ENCODE results near the gene VWA8. TPM values are rescaled to one million over a fixed set of nuclear protein-coding genes. Genes with fewer than 3 reads are reported as not detected.
"Not testable (repeated sequence)": the region's sequence is repeated elsewhere in the genome, so short reads cannot be mapped to it uniquely, and the experiment has no call there.

The VWA8 gene
- polyA plus RNA-seq, 1 donor, result 11.6 TPM

DNA sequence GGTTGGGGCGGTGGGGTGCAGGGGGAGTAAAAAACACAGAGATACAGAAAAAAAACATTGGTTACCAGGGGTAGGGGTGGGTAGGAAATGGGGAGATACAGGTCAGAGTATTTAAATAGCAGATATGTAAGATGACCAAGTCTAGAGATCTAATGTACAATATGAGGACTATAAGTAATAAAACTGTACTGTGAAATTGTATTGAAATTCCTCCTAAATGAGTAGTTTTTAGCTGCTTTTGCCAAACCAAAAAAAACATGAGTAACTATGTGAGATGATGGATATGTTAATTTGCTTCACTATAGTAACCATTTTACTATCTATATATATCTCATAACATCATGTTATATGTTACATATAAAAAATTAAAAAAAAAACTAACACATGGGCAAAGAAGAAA lies 29.6 kb downstream of the VWA8 start:
- H3K9me3 ChIP-seq (ENCODE audit: control insufficient read depth, low read depth, low read length), result peaks cover 3% of the 10 kb centered on the region
- no CpG with 5 or more reads among the region's 1 CpG for WGBS (ENCODE audit: insufficient coverage, low lambda C conversion rate)
- no peak for DNase-seq

DNA sequence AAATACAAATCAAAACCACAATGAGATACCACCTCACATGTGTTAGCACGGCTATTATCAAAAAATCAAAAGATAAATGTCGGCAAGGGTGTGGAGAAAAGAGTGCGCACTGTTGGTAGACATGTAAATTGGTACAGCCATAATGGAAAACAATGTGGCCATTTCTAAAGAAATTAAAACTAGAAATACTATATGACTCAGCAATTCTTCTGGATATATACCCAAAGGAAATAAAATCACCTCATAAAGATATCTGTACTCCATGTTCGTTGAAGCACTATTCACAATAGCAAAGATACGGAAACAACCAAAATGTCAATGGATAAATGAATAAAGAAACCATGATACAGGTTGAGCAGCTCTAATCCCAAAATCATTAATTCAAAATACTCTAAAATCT lies 30.8 kb downstream of the VWA8 start:
- Histone ChIP-seq H3K27me3 (ENCODE audit: control insufficient read depth, insufficient read depth, low read length) (no peaks in the 10 kb centered on the region), H3K4me3 (ENCODE audit: low read length) (no peak overlapping the region), H3K9me3 (ENCODE audit: control insufficient read depth, low read depth, low read length) (peaks cover 7% of the 10 kb centered on the region), H3K36me3 (ENCODE audit: control insufficient read depth, insufficient read depth, low read length) (peaks cover 12% of the 10 kb centered on the region), H3K27ac (ENCODE audit: low read length) (no peak overlapping the region), H3K4me1 (ENCODE audit: control insufficient read depth, insufficient read depth, low read length) (no peaks in the 10 kb centered on the region)
- WGBS (ENCODE audit: insufficient coverage, low lambda C conversion rate), result 100% methylated on average over 3 of the region's 5 CpGs
- DNase-seq, result no peak

More for the DNA sequence above, 29.6 kb downstream of the VWA8 start:
- Histone ChIP-seq H3K27me3 (ENCODE audit: control insufficient read depth, insufficient read depth, low read length) (no peaks in the 10 kb centered on the region), H3K36me3 (ENCODE audit: control insufficient read depth, insufficient read depth, low read length) (peaks cover 7% of the 10 kb centered on the region), H3K27ac (ENCODE audit: low read length) (no peak overlapping the region), H3K4me3 (ENCODE audit: low read length) (no peak overlapping the region), H3K4me1 (ENCODE audit: control insufficient read depth, insufficient read depth, low read length) (no peaks in the 10 kb centered on the region)

DNA sequence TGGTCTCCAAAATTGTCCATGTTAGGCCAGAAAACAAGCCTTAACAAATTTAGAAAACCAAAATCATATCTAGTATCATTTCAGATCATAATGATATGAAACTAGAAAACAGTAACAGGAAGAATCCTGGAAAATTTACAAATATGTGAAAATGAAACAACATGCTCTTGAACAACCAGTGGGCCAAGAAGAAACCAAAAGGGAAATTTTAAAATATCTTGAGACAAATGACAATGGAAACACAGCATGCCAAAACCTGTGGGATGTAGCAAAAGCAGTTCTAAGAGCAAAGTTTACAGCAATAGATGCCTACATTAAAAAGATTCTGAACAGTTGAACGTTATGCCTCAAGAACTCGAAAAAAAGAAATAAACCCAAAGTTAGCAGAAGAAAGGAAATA lies 32.6 kb downstream of the VWA8 start:
- DNase-seq, result no peak
- Histone ChIP-seq H3K9me3 (ENCODE audit: control insufficient read depth, low read depth, low read length) (peaks cover 18% of the 10 kb centered on the region), H3K4me3 (ENCODE audit: low read length) (no peak overlapping the region), H3K4me1 (ENCODE audit: control insufficient read depth, insufficient read depth, low read length) (no peaks in the 10 kb centered on the region), H3K27me3 (ENCODE audit: control insufficient read depth, insufficient read depth, low read length) (no peaks in the 10 kb centered on the region), H3K36me3 (ENCODE audit: control insufficient read depth, insufficient read depth, low read length) (peaks cover 12% of the 10 kb centered on the region), H3K27ac (ENCODE audit: low read length) (no peak overlapping the region)
- 89% methylated on average over 2 of the region's 2 CpGs for WGBS (ENCODE audit: insufficient coverage, low lambda C conversion rate)

DNA sequence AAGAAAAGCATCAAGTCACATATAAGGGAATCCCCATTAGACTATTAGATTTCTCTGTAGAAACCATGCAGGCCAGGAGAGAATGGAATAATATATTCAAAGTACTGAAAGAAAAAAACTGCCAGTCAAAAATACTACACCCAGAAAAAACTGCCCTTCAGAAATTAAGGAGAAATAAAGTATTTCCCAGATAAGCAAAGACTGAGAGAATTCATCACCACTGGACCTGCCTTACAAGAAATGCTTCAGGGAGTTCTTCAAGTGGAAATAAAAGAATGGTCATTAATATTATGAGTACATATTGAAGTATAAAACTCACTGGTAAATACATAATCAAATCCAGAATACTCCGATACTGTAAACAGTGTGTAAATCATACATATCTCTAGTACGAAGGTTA lies 35.9 kb downstream of the VWA8 start:
- Histone ChIP-seq H3K4me3 (ENCODE audit: low read length) (no peak overlapping the region), H3K36me3 (ENCODE audit: control insufficient read depth, insufficient read depth, low read length) (peaks cover 12% of the 10 kb centered on the region), H3K4me1 (ENCODE audit: control insufficient read depth, insufficient read depth, low read length) (no peaks in the 10 kb centered on the region), H3K27me3 (ENCODE audit: control insufficient read depth, insufficient read depth, low read length) (no peaks in the 10 kb centered on the region), H3K27ac (ENCODE audit: low read length) (no peak overlapping the region), H3K9me3 (ENCODE audit: control insufficient read depth, low read depth, low read length) (peaks cover 18% of the 10 kb centered on the region)
- no peak for DNase-seq
- no CpG with 5 or more reads among the region's 2 CpGs for WGBS (ENCODE audit: insufficient coverage, low lambda C conversion rate)

DNA sequence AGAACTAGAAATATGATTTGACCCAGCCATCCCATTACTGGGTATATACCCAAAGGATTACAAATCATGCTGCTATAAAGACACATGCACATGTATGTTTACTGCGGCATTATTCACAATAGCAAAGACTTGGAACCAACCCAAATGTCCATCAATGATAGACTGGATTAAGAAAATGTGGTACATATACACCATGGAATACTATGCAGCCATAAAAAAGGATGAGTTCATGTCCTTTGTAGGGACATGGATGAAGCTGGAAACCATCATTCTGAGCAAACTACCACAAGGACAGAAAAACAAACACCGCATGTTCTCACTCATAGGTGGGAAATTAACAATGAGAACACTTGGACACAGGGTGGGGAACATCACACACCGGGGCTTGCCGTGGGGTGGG lies 38.0 kb downstream of the VWA8 start:
- Histone ChIP-seq H3K36me3 (ENCODE audit: control insufficient read depth, insufficient read depth, low read length) (peaks cover 12% of the 10 kb centered on the region), H3K9me3 (ENCODE audit: control insufficient read depth, low read depth, low read length) (peaks cover 18% of the 10 kb centered on the region)
- not testable (repeated sequence) for H3K4me3 ChIP-seq (ENCODE audit: low read length); H3K27ac ChIP-seq (ENCODE audit: low read length); H3K4me1 ChIP-seq (ENCODE audit: control insufficient read depth, insufficient read depth, low read length); H3K27me3 ChIP-seq (ENCODE audit: control insufficient read depth, insufficient read depth, low read length); DNase-seq
- 80% methylated on average over 1 of the region's 4 CpGs for WGBS (ENCODE audit: insufficient coverage, low lambda C conversion rate)

DNA sequence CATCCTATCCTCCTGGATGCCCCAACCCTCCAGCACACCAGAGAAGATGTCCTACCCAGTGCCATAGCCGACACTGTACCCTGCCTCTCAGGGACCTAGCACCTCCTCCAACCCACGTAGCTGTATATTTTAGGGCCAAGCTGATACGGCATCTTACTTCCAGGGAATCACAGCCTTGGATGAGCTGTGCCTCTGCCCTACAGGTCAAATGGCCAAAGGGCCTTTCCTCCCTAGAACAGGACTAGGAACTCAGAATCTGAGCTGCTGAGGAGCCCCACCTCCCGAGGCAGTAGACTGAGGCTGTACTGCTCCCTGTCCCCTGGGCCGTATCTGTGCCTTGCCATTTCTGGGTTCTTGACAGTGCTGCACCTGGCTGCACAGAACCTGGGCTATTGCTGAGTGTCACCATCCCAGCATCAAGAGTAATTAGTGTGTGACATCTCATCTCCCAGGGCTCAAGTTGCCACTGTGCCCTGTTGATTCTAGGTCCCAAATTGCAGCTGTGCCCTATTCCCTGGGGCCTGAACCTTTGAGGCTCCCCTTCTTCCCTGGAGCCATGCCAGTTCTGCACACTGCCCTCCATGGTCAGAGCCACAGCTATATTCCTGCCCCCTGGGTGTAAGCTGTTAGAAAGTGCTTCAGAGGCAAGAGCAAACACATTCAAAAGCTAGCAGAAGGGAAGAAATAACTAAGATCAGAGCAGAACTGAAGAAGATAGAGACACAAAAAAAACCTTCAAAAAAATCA lies 41.0 kb downstream of the VWA8 start:
- no CpG with 5 or more reads among the region's 5 CpGs for WGBS (ENCODE audit: insufficient coverage, low lambda C conversion rate)
- H3K36me3 ChIP-seq (ENCODE audit: control insufficient read depth, insufficient read depth, low read length), result no peaks in the 10 kb centered on the region
- no peak overlapping the region for H3K4me3 ChIP-seq (ENCODE audit: low read length)
- no peaks in the 10 kb centered on the region for H3K27me3 ChIP-seq (ENCODE audit: control insufficient read depth, insufficient read depth, low read length)
- H3K27ac ChIP-seq (ENCODE audit: low read length), result no peak overlapping the region
- H3K4me1 ChIP-seq (ENCODE audit: control insufficient read depth, insufficient read depth, low read length), result no peaks in the 10 kb centered on the region
- no peak for DNase-seq
- peaks cover 10% of the 10 kb centered on the region for H3K9me3 ChIP-seq (ENCODE audit: control insufficient read depth, low read depth, low read length)

DNA sequence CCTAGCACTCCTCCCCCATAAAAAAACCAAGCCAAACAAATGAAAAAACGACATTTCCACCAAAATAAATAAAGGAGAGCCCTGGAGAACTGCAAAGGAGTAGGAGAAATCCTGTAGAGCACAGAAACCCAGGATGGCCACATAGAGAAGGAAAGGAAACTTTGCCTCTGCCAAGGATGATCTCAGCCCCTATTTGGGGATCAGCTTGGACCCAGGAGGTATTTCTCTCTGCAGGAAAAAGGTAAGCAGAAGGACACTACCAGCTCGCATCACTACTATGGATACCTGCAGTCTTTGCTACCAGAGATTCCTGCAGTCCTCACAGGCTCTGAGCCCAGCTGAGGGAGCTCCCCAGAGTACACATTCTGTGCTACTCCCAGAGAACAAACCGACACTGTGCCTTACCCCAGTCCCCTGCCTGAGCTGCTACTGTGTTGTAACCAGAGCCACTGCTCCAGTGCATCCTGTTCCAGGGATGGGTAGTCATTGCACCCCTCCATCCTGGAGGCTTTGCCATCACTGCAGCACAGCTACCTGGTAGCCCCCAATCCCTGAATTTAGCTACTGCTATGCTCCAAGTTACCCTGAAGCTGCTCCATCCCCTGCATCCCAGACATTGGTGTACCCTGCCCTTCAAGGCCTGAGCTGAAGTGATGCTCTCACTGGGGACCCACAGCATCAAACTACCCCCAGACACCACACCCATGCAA lies 41.7 kb downstream of the VWA8 start:
- WGBS (ENCODE audit: insufficient coverage, low lambda C conversion rate), result no CpG with 5 or more reads among the region's 3 CpGs
- Histone ChIP-seq H3K9me3 (ENCODE audit: control insufficient read depth, low read depth, low read length) (peaks cover 7% of the 10 kb centered on the region), H3K27ac (ENCODE audit: low read length) (no peak overlapping the region), H3K4me1 (ENCODE audit: control insufficient read depth, insufficient read depth, low read length) (no peaks in the 10 kb centered on the region), H3K27me3 (ENCODE audit: control insufficient read depth, insufficient read depth, low read length) (no peaks in the 10 kb centered on the region), H3K4me3 (ENCODE audit: low read length) (no peak overlapping the region), H3K36me3 (ENCODE audit: control insufficient read depth, insufficient read depth, low read length) (no peaks in the 10 kb centered on the region)
- DNase-seq, result no peak

DNA sequence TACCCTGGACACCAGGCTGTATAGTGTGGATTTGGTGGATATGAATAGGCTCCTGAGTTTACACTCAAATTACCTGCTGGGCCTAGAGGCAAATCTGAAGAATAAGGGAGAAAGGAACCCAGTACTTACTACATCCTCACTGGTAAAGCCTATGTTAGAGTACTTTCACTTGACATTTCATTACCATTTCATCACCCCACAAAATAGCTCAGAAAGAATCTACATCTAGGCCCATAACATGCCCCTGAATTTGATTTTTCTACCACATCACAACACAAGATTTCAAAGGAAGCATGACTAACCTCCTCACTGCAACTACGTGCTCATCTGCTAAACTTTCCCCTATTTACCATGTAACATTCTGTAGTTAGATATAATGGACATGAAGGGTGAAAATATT lies 43.3 kb downstream of the VWA8 start:
- no peak overlapping the region for H3K27ac ChIP-seq (ENCODE audit: low read length)
- WGBS (ENCODE audit: insufficient coverage, low lambda C conversion rate), result no CpG with 5 or more reads among the region's 1 CpG

DNA sequence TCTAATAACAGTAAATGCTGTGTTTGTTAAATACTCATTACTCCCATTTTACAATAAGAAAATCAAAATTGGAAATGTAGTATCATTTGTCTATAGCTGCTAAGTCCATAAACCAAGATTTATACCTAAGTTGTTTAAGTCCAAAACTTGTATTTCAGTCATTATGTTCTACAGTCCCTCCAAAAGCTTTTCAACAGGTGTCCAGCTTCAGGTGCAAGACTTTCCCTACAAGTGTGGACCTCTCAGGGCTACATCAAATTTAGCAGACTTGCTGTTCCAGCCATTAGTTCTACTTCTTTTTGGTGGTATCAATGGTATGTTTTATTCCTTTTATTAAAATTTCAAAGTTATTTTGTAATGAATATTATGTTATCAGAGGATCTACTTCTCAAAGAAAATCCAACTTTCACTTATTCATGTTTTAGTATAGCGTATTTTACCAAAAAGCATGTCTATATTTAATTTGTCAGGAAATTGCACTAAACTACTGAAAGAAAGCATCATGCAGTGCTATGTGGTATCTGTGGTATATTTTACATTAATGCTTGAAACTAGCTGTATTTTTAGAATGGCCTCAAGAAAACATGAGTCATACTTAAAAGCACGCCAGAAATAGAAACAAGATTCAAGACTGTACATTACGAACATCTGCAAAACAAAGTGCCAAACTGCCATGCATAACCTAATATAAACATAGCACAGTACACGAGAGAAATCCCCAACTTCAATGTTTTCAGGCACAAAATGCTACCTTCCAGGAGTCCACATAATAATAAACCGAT lies 44.5 kb downstream of the VWA8 start:
- Histone ChIP-seq H3K36me3 (ENCODE audit: control insufficient read depth, insufficient read depth, low read length) (no peaks in the 10 kb centered on the region), H3K4me3 (ENCODE audit: low read length) (no peak overlapping the region), H3K4me1 (ENCODE audit: control insufficient read depth, insufficient read depth, low read length) (no peaks in the 10 kb centered on the region), H3K27me3 (ENCODE audit: control insufficient read depth, insufficient read depth, low read length) (no peaks in the 10 kb centered on the region), H3K9me3 (ENCODE audit: control insufficient read depth, low read depth, low read length) (no peaks in the 10 kb centered on the region), H3K27ac (ENCODE audit: low read length) (no peak overlapping the region)
- DNase-seq, result peak in 1 of 2 donors; percentile 14
- 81% methylated on average over 3 of the region's 5 CpGs for WGBS (ENCODE audit: insufficient coverage, low lambda C conversion rate)

More for the DNA sequence above, 43.3 kb downstream of the VWA8 start:
- no peak for DNase-seq
- Histone ChIP-seq H3K4me1 (ENCODE audit: control insufficient read depth, insufficient read depth, low read length) (no peaks in the 10 kb centered on the region), H3K36me3 (ENCODE audit: control insufficient read depth, insufficient read depth, low read length) (no peaks in the 10 kb centered on the region), H3K27me3 (ENCODE audit: control insufficient read depth, insufficient read depth, low read length) (no peaks in the 10 kb centered on the region), H3K4me3 (ENCODE audit: low read length) (no peak overlapping the region), H3K9me3 (ENCODE audit: control insufficient read depth, low read depth, low read length) (no peaks in the 10 kb centered on the region)

DNA sequence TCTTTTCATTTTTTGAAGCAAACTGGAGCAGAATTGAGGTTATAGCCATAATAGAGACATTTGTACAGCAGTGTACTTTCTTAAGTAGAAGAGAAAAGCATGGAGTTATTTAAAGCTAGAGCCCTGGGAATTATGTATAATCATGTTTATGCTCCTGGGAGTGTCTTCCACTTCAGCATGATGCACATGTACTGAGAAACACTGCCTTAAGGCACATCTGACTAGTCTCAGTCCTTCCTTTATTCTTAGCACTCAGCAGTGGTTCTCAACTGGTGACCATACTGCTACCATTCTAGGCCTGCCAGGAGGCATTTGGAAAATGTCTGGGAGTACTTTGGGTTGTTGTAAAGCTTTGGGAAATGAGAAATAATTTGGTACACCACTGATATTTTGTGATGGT lies 45.8 kb downstream of the VWA8 start:
- H3K36me3 ChIP-seq (ENCODE audit: control insufficient read depth, insufficient read depth, low read length), result no peaks in the 10 kb centered on the region
- DNase-seq, result no peak
- no peak overlapping the region for H3K4me3 ChIP-seq (ENCODE audit: low read length)
- no peak overlapping the region for H3K27ac ChIP-seq (ENCODE audit: low read length)
- no peaks in the 10 kb centered on the region for H3K9me3 ChIP-seq (ENCODE audit: control insufficient read depth, low read depth, low read length)
- no peaks in the 10 kb centered on the region for H3K27me3 ChIP-seq (ENCODE audit: control insufficient read depth, insufficient read depth, low read length)
- H3K4me1 ChIP-seq (ENCODE audit: control insufficient read depth, insufficient read depth, low read length), result no peaks in the 10 kb centered on the region
